ENCODE measurements around the gene SPPL2B. TPM values are rescaled to one million over a fixed set of nuclear protein-coding genes. Genes with fewer than 3 reads are reported as not detected.

SPPL2B gene
- total RNA-seq, 1 experiment from 2014 or later: 76.0 TPM

GRCh38 chr19:2305452-2306280 lies 22.8 kb upstream of the SPPL2B start:
- CTCF ChIA-PET: no interaction called here
- in situ Hi-C loops (cut with HindIII; ENCODE audit: low pct_unique_long_range_greater_than_20kb, low sequenced_read_pairs): no loop called here

DNA sequence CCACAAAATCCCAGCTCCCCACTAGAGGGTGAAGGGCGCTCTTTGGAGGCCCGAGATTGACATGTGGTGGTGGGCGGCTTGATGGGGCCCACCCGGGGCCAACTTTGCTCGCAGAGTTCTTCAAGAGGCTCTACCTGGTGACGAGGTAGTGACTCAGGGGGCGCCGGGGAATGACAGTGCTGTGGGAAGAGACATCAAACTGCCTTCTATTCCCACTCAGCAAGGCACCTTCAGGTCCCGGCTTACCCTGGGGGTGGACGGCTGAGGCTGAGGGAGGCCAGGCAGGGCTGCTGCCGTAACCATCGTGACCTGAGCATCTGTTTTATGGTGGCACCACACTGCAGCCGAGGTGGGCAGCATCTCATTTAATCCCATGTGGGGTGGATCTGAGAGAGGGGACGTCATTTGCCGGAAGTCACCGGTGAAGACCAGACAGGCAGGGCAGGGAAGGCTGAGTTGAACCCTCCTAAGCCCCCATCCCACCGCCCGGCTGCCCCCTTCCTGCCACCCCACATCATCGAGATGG lies 22.1 kb upstream of the SPPL2B start:
- H3K4me1 ChIP-seq (ENCODE audit: control insufficient read depth, insufficient read depth, low read length): peaks cover 2% of the 10 kb centered on the region
- in situ Hi-C loops (cut with HindIII; ENCODE audit: low pct_unique_long_range_greater_than_20kb, low sequenced_read_pairs) (no loop called here), intact Hi-C loops (cut with micrococcal nuclease; ENCODE audit: unreplicated experiment) (no loop called here)
- CTCF ChIA-PET: no interaction called here
- DNase-seq (ENCODE audit: low read depth, low spot score) (no peak), ATAC-seq (0 out of 2 replicates have a peak, but pooled peaks have one; percentile 19)
- no TSS peak for BruUV-seq (replicated peaks)
- H3K27me3 ChIP-seq (ENCODE audit: control insufficient read depth, insufficient read depth, low read length): no peaks in the 10 kb centered on the region
- TF ChIP-seq SIN3A (IDR thresholded peaks at IDR 0.05; ENCODE audit: borderline replicate concordance, insufficient read depth, low read depth, low read length): no peak
- no peak for TF ChIP-seq POLR2AphosphoS5 (IDR thresholded peaks at IDR 0.05; ENCODE audit: low read depth, low read length)
- TF ChIP-seq REST (IDR thresholded peaks at IDR 0.05; ENCODE audit: insufficient read depth in 1 of 2, low read depth in 2 of 2, low read length in 1 of 2): no peak
- TF ChIP-seq CTCF (IDR thresholded peaks at IDR 0.05): no peak
- TF ChIP-seq TCF7L2 (IDR thresholded peaks at IDR 0.05; ENCODE audit: low read depth, low read length): no peak
- POLR2A ChIA-PET: interaction anchor here (0.5 kb wide), 1 partner anchor 84 kb away, joined by 4 read pairs; no protein-coding TSS in a partner anchor
- H3K27ac ChIP-seq (ENCODE audit: low read length): no peak overlapping the region
- H3K9me3 ChIP-seq (ENCODE audit: control insufficient read depth, insufficient read depth, low read depth, low read length): no peaks in the 10 kb centered on the region
- H3K36me3 ChIP-seq (ENCODE audit: control insufficient read depth, insufficient read depth, low read length): no peaks in the 10 kb centered on the region
- H3K4me3 ChIP-seq (ENCODE audit: low read depth in 2 of 2, low read length in 2 of 2): no peak overlapping the region

More at GRCh38 chr19:2305452-2306280, 22.8 kb upstream of the SPPL2B start:
- Histone ChIP-seq H3K4me3 (ENCODE audit: low read depth in 2 of 2, low read length in 2 of 2) (no peak overlapping the region), H3K27me3 (ENCODE audit: control insufficient read depth, insufficient read depth, low read length) (no peaks in the 10 kb centered on the region), H3K36me3 (ENCODE audit: control insufficient read depth, insufficient read depth, low read length) (no peaks in the 10 kb centered on the region), H3K4me1 (ENCODE audit: control insufficient read depth, insufficient read depth, low read length) (peaks cover 2% of the 10 kb centered on the region), H3K27ac (ENCODE audit: low read length) (no peak overlapping the region), H3K9me3 (ENCODE audit: control insufficient read depth, insufficient read depth, low read depth, low read length) (no peaks in the 10 kb centered on the region)
- TF ChIP-seq SIN3A (IDR thresholded peaks at IDR 0.05; ENCODE audit: borderline replicate concordance, insufficient read depth, low read depth, low read length) (no peak), TCF7L2 (IDR thresholded peaks at IDR 0.05; ENCODE audit: low read depth, low read length) (no peak)
- DNase-seq (ENCODE audit: low read depth, low spot score): no peak
- ATAC-seq: no peak
- POLR2A ChIA-PET: interaction anchor here (0.5 kb wide), 1 partner anchor 85 kb away, joined by 4 read pairs; no protein-coding TSS in a partner anchor
- BruUV-seq (replicated peaks): no TSS peak
- intact Hi-C loops (cut with micrococcal nuclease; ENCODE audit: unreplicated experiment): no loop called here

Data from Panc1 (cell line).